T-cell (primary cell): ENCODE measurements around the gene KTN1. TPM values are rescaled to one million over a fixed set of nuclear protein-coding genes. Genes with fewer than 3 reads are reported as not detected.

Experiments
- ATAC-seq, 4 experiments: fragments of 200-7000 bp in 3 of 4; fragments of 150-1000 bp in 1 of 4; cut with Tn5 transposase; replicated peaks in 1 of 4; 1 replicate in 3 of 4; 2 replicates in 1 of 4; pipeline ENCODE4 v1.10.0; 2021; ENCODE audit warnings: moderate library complexity in 3 of 4, mild to moderate bottlenecking in 2 of 4, moderate number of reproducible peaks in 1 of 4
- CTCF ChIA-PET, 2 donors: fragments of 300-600 bp; sonication (Branson Sonifier 250); formaldehyde crosslinking; loops; one replicate each; lab custom pipeline; 2022; ENCODE audit warnings: antibody characterized with exemption in 2 of 2; lab: Charles Lee
- POLR2A ChIA-PET, 2 donors: fragments of 300-600 bp; sonication (Branson Sonifier 250); formaldehyde crosslinking; loops; one replicate each; lab custom pipeline; 2022; ENCODE audit warnings: antibody characterized with exemption in 2 of 2; lab: Charles Lee
- DNase-seq, 35 experiments: peaks; one replicate each; pipeline versions ENCODE4 v3.0.0 to v3.0.0-alpha.2; 2013 to 2023
- H3K27ac ChIP-seq: one replicate; pipeline ENCODE4 v1.5.1; 2013; ENCODE audit warnings: low read length
- H3K27me3 ChIP-seq, 2 experiments: replicated peaks in 1 of 2; 1 replicate in 1 of 2; 2 replicates in 1 of 2; pipeline versions ENCODE4 v1.6.1 to v1.7.0; 2013; ENCODE audit warnings: low read length in 1 of 2, mixed read lengths in 1 of 2; ENCODE audit not compliant: control insufficient read depth in 2 of 2, insufficient read depth in 2 of 2; ENCODE audit errors: extremely low read depth in 1 of 2
- H3K36me3 ChIP-seq, 2 donors: 1 replicate in 1 of 2; 2 replicates in 1 of 2; pipeline versions ENCODE4 v1.6.1 to v1.7.0; 2013; ENCODE audit warnings: low read length in 1 of 2; ENCODE audit not compliant: control insufficient read depth in 2 of 2, insufficient read depth in 1 of 2; ENCODE audit errors: extremely low read depth in 1 of 2
- H3K4me1 ChIP-seq, 2 experiments: 1 replicate in 1 of 2; 2 replicates in 1 of 2; pipeline versions ENCODE4 v1.6.1 to v1.7.0; 2013; ENCODE audit warnings: low read length in 2 of 2, mixed read lengths in 1 of 2; ENCODE audit not compliant: insufficient read depth in 2 of 2, control insufficient read depth in 1 of 2; ENCODE audit errors: extremely low read depth in 1 of 2
- H3K4me3 ChIP-seq, 2 donors: 1 replicate in 1 of 2; 2 replicates in 1 of 2; pipeline versions ENCODE4 v1.5.1 to v1.7.0; 2013; ENCODE audit warnings: mild to moderate bottlenecking in 2 of 2, low read length in 1 of 2, moderate library complexity in 1 of 2; ENCODE audit not compliant: control insufficient read depth in 1 of 2; ENCODE audit errors: extremely low read depth in 1 of 2
- H3K9me3 ChIP-seq: 2 replicates; pipeline ENCODE4 v1.7.0; 2013
- H3K27ac Mint-ChIP-seq, 2 donors: one replicate each; pipeline ENCODE4 v1.8.0; 2020 to 2021; ENCODE audit warnings: mild to moderate bottlenecking in 2 of 2, mixed read lengths in 2 of 2
- H3K27me3 Mint-ChIP-seq, 2 donors: one replicate each; pipeline ENCODE4 v1.8.0; 2021 to 2022; ENCODE audit warnings: mixed read lengths in 2 of 2
- H3K36me3 Mint-ChIP-seq: one replicate; pipeline ENCODE4 v1.8.0; 2021; ENCODE audit warnings: mixed read lengths
- H3K4me1 Mint-ChIP-seq, 3 donors: one replicate each; pipeline ENCODE4 v1.8.0; 2020 to 2022; ENCODE audit warnings: mixed read lengths in 3 of 3, mild to moderate bottlenecking in 1 of 3
- H3K4me3 Mint-ChIP-seq, 3 donors: one replicate each; pipeline ENCODE4 v1.8.0; 2020 to 2022; ENCODE audit warnings: mild to moderate bottlenecking in 3 of 3, mixed read lengths in 3 of 3, moderate library complexity in 3 of 3
- H3K9me3 Mint-ChIP-seq, 3 donors: one replicate each; pipeline ENCODE4 v1.8.0; 2020 to 2022; ENCODE audit warnings: mixed read lengths in 3 of 3
- WGBS: methylation state at CpG from one replicate; pipeline ENCODE4 v1.1.5; 2013; ENCODE audit warnings: missing lambda C conversion rate; ENCODE audit not compliant: insufficient coverage; 5-methylcytosine and 5-hydroxymethylcytosine counted together
- total RNA-seq, 35 experiments: library from RNA in 6 of 35; stranded (reverse) in 6 of 35; fragments of 120-200 nt in 1 of 35; gene quantifications; one replicate each; pipeline versions ENCODE4 v1.2.1 to v1.2.4 and lab custom pipeline; 2013 to 2026

KTN1 gene
- total RNA-seq, 5 donors from 2014 or later (not counting 1 experiment from before 2014, with no cell fraction given) = 82.5 to 109 (median 85.4) TPM

GRCh38 chr14:55537782-55538181 lies 42.2 kb upstream of the KTN1 start:
- POLR2A ChIA-PET = no interaction called here
- H3K4me3 Mint-ChIP-seq = no peak overlapping the region

GRCh38 chr14:55539975-55540374 lies 40.0 kb upstream of the KTN1 start:
- POLR2A ChIA-PET = no interaction called here
- WGBS = no CpG with 5 or more reads among the region's 2 CpGs
- no peak overlapping the region for H3K4me3 ChIP-seq
- H3K36me3 ChIP-seq = no peaks in the 10 kb centered on the region
- no peak overlapping the region for H3K27ac Mint-ChIP-seq
- CTCF ChIA-PET = no interaction called here
- no peak for ATAC-seq
- no peak overlapping the region for H3K27ac ChIP-seq
- peaks cover 4% of the 10 kb centered on the region for H3K36me3 Mint-ChIP-seq
- H3K4me3 Mint-ChIP-seq = no peak overlapping the region
- H3K9me3 ChIP-seq = no peaks in the 10 kb centered on the region
- H3K27me3 Mint-ChIP-seq = no peaks in the 10 kb centered on the region
- H3K9me3 Mint-ChIP-seq = peaks cover 0 to 12% (median 7%) of the 10 kb centered on the region in 3 donors
- no peak for DNase-seq
- no peaks in the 10 kb centered on the region for H3K4me1 ChIP-seq
- H3K27me3 ChIP-seq = no peaks in the 10 kb centered on the region
- H3K4me1 Mint-ChIP-seq = no peaks in the 10 kb centered on the region

More at GRCh38 chr14:55537782-55538181, 42.2 kb upstream of the KTN1 start:
- Histone ChIP-seq H3K4me3 (no peak overlapping the region), H3K4me1 (no peaks in the 10 kb centered on the region), H3K36me3 (no peaks in the 10 kb centered on the region), H3K27me3 (no peaks in the 10 kb centered on the region), H3K27ac (no peak overlapping the region), H3K9me3 (no peaks in the 10 kb centered on the region)
- CTCF ChIA-PET = no interaction called here
- Mint-ChIP-seq H3K9me3 (peaks cover 0 to 12% (median 7%) of the 10 kb centered on the region in 3 donors), H3K27me3 (no peaks in the 10 kb centered on the region), H3K4me1 (no peaks in the 10 kb centered on the region), H3K36me3 (peaks cover 8% of the 10 kb centered on the region), H3K27ac (no peak overlapping the region)
- no peak for DNase-seq
- ATAC-seq = no peak

DNA sequence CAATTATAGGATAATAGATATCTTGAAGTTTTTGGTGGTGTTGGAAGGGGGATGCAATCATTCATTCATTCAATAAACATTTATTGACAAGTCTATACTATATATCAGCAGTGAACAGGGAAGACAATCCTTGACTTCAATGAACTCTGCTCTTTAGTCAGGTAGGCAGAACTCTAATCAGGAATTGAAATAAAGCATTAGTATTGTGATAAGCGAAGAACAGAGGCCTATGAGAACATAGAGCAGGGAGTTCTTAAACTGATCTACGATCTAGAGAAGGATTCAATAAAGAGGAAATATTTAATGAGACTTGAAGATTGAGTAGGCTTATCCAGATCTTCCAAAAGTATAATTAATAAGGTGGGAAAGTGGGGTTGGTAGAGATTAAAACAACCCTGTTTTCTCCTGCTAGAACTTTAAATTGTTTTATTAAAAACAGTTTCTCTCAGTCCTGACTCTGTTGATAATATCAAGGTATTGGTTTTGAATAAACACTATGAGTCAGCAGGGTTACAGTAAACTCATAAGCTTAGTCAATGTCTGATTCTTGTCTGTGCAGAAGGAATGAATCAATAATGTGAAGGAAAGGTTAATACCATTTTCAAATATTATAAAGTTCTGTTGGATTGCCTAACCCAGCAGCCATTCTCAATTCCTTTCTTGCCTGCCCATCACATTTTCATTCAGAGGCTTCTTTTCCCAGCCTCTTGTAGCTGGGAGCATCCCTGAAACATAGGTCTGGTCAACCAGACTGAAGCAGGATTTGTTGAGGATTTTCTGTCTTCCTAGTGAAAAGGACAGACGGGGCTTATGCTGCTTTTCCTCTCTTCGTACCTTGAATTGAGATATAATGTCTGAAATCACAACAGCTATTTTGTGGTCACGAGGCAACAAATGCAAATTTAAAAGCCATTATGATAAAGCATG lies 38.9 kb upstream of the KTN1 start:
- DNase-seq = no peak
- Mint-ChIP-seq H3K36me3 (peaks cover 4% of the 10 kb centered on the region), H3K27me3 (no peaks in the 10 kb centered on the region), H3K4me1 (no peaks in the 10 kb centered on the region), H3K27ac (no peak overlapping the region), H3K4me3 (no peak overlapping the region), H3K9me3 (peaks cover 0 to 9% (median 7%) of the 10 kb centered on the region in 3 donors)
- CTCF ChIA-PET = no interaction called here
- no peak overlapping the region for H3K4me3 ChIP-seq
- H3K9me3 ChIP-seq = no peaks in the 10 kb centered on the region
- POLR2A ChIA-PET = no interaction called here
- ATAC-seq = no peak
- WGBS = 100% methylated on average over 1 of the region's 5 CpGs
- no peaks in the 10 kb centered on the region for H3K4me1 ChIP-seq
- H3K27ac ChIP-seq = no peak overlapping the region
- H3K36me3 ChIP-seq = no peaks in the 10 kb centered on the region
- H3K27me3 ChIP-seq = no peaks in the 10 kb centered on the region

DNA sequence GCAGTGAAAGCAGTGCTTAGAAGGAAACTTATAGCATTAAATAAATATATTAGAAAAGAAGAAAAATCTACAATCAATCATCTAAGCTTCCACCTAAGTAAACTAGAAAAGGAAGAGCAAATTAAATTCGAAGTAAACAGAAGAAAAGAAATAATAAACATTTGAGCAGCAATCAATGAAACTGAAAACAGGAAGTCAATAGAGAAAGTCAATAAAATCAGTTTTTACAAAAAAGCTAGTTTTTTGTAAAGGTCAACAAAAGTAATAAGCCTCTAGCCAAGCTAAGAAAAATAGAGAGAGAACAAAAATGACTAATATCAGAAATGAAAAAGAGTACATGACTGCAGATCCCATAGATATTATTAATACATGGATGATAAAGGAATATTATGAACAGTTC lies 34.2 kb upstream of the KTN1 start:
- CTCF ChIA-PET = interaction anchor here in 1 of 2 donors (0.7 kb wide), 1 partner anchor 925 kb away, joined by 3 read pairs; no protein-coding TSS in a partner anchor
- Mint-ChIP-seq H3K27me3 (no peaks in the 10 kb centered on the region), H3K27ac (no peak overlapping the region), H3K9me3 (peaks cover 0 to 5% (median 0%) of the 10 kb centered on the region in 3 donors), H3K4me1 (no peaks in the 10 kb centered on the region), H3K4me3 (no peak overlapping the region), H3K36me3 (peaks cover 3% of the 10 kb centered on the region)
- Histone ChIP-seq H3K27me3 (no peaks in the 10 kb centered on the region), H3K27ac (no peak overlapping the region), H3K4me1 (no peaks in the 10 kb centered on the region), H3K36me3 (no peaks in the 10 kb centered on the region), H3K9me3 (no peaks in the 10 kb centered on the region), H3K4me3 (no peak overlapping the region)
- ATAC-seq (no peak), DNase-seq (no peak)
- POLR2A ChIA-PET = no interaction called here
- WGBS = no CpG with 5 or more reads among the region's 1 CpG

DNA sequence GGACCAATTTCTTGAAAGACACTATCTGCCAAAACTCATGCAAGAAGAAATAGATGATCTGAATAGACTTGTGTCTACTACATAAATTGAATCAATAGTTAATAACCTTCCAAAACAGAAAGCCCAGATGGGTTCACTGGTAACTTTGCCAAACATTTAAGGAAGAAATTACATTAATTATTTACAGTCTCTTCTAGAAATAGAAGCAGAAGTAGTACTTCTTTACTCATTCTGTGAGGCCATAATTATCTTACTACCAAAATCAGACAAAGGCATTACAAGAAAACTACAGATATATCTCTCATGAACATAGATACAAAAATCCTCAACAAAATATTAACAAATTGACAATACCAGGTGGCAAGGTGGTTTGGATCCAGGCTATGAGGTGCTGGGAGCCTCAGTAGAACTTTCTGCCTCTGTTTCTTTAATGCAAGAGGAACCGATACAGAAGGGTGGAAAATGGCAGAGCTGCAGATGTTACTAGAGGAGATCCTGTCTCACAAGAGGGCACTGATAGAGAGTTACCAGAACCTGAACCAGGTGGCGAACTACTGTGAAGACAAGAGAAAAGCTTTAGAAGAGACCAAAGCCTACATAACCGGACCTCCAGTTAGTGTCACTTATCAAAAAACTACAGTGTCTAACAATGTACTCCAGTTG lies 33.7 kb upstream of the KTN1 start:
- Histone ChIP-seq H3K27ac (no peak overlapping the region), H3K4me1 (no peaks in the 10 kb centered on the region), H3K27me3 (no peaks in the 10 kb centered on the region), H3K4me3 (no peak overlapping the region), H3K36me3 (no peaks in the 10 kb centered on the region), H3K9me3 (no peaks in the 10 kb centered on the region)
- no peak overlapping the region for H3K4me3 Mint-ChIP-seq
- H3K4me1 Mint-ChIP-seq = no peaks in the 10 kb centered on the region
- H3K9me3 Mint-ChIP-seq = peaks cover 0 to 5% (median 0%) of the 10 kb centered on the region in 3 donors
- no peaks in the 10 kb centered on the region for H3K27me3 Mint-ChIP-seq
- no peak for ATAC-seq
- no peak for DNase-seq
- ChIA-PET POLR2A (interaction anchor here in 1 of 2 donors (0.6 kb wide), 1 partner anchor 936 kb away, joined by 3 read pairs; no protein-coding TSS in a partner anchor), CTCF (interaction anchor here in 1 of 2 donors (0.7 kb wide), 1 partner anchor 186 kb away, joined by 11 read pairs; no protein-coding TSS in a partner anchor)
- H3K27ac Mint-ChIP-seq = no peak overlapping the region
- 100% methylated on average over 2 of the region's 3 CpGs for WGBS
- peaks cover 3% of the 10 kb centered on the region for H3K36me3 Mint-ChIP-seq

GRCh38 chr14:55547650-55548315 lies 32.2 kb upstream of the KTN1 start:
- H3K4me1 Mint-ChIP-seq = no peaks in the 10 kb centered on the region
- H3K27ac Mint-ChIP-seq = no peak overlapping the region
- Histone ChIP-seq H3K4me3 (no peak overlapping the region), H3K4me1 (no peaks in the 10 kb centered on the region), H3K27me3 (no peaks in the 10 kb centered on the region), H3K9me3 (no peaks in the 10 kb centered on the region), H3K27ac (no peak overlapping the region), H3K36me3 (no peaks in the 10 kb centered on the region)
- no peaks in the 10 kb centered on the region for H3K27me3 Mint-ChIP-seq
- H3K36me3 Mint-ChIP-seq = peaks cover 3% of the 10 kb centered on the region
- POLR2A ChIA-PET = interaction anchor here in 1 of 2 donors (0.6 kb wide), 1 partner anchor 1101 kb away, joined by 5 read pairs; no protein-coding TSS in a partner anchor
- no peak for DNase-seq
- no peak for ATAC-seq
- peaks cover 0 to 10% (median 0%) of the 10 kb centered on the region in 3 donors for H3K9me3 Mint-ChIP-seq
- WGBS = no CpG with 5 or more reads among the region's 3 CpGs
- CTCF ChIA-PET = no interaction called here
- H3K4me3 Mint-ChIP-seq = no peak overlapping the region
